CD4-positive, alpha-beta T cell treated with Interferon gamma for 1 hour (primary cell): ENCODE results near the gene ACVR2B.
"Not testable (repeated sequence)": the region's sequence is repeated elsewhere in the genome, so short reads cannot be mapped to it uniquely, and the experiment has no call there.

Experiments used
- DNase-seq: peaks from one replicate; pipeline ENCODE4 v3.0.0-alpha.2; 2020

The ACVR2B gene

DNA sequence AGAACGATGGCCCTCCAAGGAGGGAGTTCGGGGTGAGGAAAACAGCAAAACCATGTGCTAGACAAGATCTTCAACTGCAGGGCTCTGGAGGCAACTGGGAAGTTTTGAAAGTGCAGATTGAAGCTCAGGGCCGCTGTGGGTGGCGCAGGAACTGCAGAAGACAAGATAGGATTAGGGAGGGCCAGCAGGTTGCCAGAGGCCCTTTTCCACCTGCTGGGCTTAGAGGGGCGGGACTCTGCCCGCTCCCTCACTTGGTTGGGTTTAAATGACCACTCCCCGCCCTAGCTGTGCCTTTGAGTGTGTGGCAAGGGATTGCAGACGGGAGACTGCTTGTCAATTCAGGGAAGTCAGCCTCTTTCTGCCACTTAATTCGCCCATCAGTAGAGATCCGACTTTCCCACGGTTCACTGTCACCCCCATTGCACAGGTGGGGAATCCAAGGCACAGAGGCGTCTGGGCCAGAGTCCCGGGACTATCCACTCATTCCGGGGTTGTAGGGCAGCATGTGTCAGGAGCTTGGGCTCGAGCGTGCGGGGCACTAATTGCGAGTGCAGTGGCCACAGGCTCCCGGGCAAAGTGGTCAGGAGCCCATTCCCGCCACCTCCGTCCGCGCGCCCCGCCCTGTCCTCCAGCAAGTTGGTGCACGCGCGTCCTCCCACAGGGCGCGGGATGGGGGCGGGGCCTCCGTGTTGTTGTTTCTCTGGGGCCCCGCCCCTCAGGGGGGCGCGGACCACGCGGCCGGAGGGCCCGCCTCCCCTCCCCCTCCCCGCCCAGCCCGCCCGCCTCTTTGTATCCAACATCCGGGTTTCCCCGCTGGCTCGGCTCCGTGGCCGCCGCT is at the start of gene ACVR2B:
ACVR2B (plus strand) TSS at position 816 of the 838 bp plus-strand sequence. CDS start 433 bp downstream, outside the sequence.
- peak; percentile 70 for DNase-seq

DNA sequence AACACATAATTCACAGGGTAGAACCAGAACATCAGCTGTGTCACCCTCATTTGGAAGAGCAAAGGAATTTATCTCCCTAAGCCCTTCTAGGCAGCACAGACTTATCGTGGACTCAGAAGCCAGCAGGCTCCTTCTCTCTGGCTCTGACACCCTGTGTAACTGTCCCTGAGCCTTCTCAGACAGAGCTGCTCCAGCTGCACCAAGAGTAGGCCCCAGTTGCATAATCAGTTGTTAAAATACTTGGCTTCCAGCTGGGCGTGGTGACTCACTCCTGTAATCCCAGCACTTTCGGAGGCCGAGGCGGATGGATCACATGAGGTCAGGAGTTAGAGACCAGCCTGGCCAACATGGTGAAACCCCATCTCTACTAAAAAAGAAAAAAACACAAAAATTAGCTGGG is 49.4 kb upstream of the ACVR2B start:
- no peak for DNase-seq

DNA sequence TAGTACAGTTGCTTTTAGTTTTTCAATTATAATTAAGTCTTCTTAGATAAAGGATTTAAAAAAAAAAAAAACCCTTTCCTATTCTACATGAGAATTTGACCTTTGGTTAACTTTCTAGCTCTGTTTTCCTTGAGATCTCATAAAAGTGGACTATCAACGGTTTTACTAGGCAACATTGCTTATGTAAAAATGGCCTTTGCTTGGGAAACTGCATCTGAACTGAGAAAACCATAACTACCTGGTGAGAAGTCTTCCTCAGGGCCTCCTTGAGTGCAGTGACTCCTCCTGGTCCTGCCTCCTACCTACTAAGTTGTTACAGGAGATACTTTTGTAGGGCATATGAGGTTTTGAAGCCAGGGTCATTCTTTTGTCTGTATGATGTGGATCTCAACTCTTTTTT is 42.1 kb upstream of the ACVR2B start:
- no peak for DNase-seq

DNA sequence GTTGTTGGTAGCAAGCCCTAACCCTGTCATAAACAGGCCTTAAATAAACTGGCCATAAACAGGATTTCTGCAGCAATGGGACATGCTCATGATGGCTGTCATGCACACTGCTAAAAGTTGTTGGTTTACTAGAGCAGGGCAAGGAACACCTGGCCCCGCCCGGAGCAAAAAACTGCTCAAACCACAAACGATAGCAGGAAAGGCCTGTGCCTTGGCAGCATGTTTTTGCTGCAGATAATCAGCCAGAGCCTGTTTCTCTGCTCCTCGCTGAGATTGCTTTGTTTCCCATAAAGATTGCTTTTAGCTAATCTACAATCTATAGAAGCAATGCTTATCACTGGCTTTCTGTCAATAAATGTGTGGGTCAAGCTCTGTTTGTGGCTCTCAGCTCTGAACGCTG is 32.9 kb upstream of the ACVR2B start:
- DNase-seq = not testable (repeated sequence)

DNA sequence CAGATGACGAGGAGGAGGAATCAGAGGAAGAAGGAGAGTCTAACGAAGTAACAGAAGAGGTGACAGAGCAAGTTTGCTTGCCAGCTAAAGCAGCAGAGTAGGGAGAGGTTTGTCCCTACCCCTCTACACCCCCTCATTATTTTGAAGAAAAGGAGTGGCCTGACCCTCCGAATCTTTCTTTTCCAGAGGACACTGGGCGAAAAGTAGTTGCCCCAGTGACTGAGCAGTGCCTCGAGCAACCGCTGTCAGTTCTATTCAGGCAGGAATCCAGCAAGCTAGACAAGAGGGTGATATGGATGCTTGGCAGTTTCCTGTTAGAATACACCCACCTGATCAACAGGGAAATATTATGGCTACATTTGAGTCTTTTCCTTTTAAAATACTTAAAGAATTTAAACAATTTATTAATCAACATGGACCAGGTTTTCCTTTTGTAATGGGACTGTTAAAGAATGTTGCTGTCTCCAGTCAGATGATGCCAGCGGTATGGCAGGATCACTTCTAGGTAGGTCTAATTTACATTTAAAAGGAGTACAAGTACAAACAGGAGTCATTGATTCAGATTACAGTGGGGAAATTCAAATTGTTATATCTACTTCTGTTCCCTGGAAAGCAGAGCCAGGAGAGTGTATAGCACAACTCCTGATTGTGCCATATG is 31.9 kb upstream of the ACVR2B start:
- DNase-seq = no peak

DNA sequence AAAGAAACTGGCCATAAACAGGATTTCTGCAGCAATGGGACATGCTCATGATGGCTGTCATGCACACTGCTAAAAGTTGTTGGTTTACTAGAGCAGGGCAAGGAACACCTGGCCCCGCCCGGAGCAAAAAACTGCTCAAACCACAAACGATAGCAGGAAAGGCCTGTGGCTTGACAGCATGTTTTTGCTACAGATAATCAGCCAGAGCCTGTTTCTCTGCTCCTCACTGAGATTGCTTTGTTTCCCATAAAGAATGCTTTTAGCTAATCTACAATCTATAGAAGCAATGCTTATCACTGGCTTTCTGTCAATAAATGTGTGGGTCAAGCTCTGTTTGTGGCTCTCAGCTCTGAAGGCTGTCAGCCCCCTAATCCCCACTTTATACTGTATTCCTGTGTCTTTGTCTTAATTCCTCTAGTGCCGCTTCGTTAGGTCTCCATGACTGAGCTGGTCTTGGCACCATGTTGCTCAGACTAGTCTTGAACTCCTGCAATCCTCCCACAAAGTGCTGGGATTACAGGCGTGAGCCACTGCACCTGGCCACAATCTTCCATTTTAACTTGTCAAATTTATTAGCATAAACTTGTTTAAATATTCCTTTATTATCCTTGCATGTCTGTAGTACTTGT is 26.8 kb upstream of the ACVR2B start:
- not testable (repeated sequence) for DNase-seq

DNA sequence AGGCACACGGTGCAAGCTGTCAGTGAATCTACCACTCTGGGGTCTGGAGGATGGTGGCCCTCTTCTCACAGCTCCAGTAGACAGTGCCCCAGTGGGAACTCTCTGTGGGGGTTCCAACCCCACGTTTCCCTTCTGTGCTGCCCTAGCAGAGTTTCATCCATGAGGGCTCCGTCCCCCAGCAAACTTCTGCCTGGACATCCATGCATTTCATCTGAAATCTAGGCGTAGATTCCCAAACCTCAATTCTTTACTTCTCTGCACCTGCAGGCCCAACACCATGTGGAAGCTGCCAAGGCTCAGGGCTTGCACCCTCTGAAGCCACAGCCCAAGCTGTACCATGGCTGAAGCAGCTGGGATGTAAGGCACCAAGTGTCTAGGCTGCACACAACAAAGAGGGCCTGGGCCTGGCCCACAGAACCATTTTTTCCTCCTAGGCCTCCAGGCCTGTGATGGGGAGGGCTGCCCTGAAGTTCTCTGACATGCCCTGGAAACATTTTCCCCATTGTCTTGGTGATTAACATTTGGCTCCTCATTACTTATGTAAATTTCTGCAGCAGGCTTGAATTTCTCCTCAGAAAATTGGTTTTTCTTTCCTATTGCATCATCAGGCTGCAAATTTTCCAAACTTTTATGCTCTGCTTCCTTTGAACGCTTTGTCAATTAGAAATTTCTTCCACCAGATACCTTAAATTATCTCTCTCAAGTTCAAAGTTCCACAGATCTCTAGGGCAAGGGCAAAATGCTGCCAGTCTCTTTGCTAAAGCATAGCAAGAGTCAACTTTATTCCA is 20.6 kb upstream of the ACVR2B start:
- DNase-seq = not testable (repeated sequence)

DNA sequence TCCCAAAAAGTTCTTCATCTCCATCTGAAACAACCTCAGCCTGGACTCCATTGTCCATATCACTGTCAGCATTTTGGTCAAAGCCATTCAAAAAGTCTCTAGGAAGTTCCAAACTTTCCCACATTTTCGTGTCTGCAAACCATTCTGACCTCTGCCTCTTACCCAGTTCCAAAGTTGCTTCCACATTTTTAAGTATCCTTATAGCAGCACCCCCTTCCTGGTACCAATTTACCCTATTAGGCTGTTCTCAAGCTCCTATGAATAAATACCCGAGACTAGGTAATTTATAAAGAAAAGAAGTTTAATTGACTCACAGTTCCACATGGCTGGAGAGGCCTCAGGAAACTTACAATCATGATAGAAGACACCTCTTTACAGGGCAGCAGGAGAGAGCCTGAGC is 20.0 kb upstream of the ACVR2B start:
- DNase-seq = not testable (repeated sequence)

DNA sequence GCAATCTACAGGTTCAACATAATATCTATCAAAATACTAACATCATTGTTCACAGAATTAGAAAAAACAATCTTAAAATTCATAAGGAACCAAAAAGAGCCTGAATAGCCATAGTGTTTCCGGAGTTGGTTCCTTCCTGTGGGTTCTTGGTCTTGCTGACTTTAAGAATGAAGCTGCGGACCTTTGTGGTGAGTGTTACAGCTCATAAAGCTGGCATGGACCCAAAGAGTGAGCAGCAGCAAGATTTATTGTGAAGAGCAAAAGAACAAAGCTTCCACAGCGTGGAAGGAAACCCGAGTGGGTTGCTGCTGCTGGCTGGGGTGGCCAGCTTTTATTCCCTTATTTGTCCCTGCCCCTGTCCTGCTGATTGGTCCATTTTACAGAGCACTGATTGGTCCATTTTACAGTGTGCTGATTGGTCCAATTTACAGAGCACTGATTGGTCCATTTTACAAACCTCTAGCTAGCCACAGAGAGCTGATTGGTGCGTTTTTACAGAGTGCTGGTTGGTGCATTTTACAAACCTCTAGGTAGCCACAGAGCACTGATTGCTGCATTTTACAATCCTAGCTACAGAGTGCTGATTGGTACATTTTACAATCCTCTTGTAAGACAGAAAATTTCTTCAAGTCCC is 15.1 kb upstream of the ACVR2B start:
- DNase-seq = not testable (repeated sequence)

DNA sequence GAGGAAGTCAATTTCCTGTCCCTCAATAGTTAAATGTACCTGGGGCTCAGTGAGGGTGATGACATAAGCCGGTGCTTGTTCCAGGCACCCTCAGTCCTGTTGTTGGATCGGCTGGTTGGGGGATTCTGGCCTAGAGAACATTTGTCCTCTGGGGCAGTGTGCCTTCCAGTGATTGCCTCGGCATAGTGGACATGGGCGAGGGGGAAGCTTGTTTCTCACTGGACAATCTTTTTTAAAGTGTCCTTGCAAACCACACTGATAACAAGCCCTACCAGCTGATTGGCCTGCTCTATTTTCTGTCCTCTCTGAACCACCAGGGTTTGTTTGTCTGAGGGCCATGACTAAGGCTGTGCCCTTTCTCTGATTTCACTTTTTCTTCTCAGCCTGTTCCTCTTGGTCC is 10.5 kb upstream of the ACVR2B start:
- not testable (repeated sequence) for DNase-seq

DNA sequence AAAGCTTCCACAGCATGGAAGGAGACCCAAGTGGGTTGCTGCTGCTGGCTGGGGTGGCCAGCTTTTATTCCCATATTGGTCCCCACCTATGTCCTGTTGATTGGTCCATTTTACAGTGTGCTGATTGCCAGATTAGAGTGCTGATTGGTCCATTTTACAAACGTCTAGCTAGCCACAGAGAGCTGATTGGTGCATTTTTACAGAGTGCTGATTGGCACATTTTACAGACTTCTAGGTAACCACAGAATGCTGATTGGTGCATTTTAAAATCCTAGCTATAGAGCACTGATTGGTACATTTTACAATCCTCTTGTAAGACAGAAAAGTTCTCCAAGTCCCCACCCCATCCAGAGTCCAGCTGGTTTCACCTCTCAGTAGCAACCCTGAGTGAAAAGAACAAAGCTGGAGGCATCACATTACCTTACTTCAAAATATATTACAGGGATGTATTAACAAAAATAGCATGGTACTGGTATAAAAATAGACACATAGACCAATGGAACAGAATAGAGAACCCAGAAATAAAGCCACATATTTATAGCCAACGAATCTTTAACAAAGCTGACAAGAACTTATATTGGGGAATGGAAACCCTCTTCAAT is 7.5 kb upstream of the ACVR2B start:
- no peak for DNase-seq

DNA sequence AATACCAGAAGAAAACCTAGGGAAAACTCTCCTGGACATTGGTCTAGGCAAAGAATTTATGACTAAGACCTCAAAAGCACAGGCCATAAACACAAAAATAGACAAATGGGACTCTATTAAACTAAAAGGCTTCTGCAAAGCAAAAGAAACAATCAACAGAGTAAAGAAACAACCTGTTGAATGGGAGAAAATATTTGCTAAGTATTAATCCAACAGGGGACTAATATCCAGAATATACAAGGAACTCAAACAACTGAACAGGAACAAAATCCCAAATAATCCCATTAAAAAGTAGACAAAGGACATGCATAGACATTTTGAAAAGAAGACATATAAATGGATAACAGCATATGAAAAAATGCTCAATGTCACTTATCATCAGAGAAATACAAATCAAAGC is 6.9 kb upstream of the ACVR2B start:
- no peak for DNase-seq

DNA sequence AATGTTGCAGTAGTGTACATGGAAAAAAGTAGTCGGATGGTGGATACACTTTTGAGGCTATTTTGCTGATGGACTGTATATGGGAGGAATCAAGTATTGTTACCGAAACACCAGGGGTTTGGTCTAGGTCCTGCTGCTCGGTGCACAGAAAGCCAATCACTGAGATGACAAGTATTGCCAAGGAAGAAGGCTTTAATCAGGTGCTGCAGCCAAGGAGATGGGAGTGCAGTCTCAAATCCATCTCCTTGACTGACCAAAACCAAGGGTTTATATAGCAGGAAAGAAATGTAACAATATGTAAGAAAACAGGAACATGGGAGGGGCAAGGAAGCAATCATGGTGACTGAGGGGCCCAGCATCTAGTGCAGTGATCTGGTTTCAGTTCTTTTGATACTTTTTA is 2.8 kb upstream of the ACVR2B start:
- DNase-seq = no peak

DNA sequence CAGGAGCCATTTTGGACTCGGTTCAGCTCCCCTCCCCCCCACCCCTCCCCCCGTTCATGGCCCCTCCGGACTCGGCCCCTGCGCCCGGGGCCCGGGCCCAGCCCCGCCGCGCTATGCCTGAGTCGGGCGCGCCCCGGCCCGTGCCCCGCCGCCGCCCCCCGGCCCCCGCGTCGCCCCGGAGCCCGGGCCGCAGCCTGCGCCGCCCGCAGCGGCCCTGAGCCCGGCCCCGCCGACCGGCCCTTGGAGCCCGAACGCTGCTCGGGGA is 155 bp downstream of the ACVR2B start:
- no peak for DNase-seq

DNA sequence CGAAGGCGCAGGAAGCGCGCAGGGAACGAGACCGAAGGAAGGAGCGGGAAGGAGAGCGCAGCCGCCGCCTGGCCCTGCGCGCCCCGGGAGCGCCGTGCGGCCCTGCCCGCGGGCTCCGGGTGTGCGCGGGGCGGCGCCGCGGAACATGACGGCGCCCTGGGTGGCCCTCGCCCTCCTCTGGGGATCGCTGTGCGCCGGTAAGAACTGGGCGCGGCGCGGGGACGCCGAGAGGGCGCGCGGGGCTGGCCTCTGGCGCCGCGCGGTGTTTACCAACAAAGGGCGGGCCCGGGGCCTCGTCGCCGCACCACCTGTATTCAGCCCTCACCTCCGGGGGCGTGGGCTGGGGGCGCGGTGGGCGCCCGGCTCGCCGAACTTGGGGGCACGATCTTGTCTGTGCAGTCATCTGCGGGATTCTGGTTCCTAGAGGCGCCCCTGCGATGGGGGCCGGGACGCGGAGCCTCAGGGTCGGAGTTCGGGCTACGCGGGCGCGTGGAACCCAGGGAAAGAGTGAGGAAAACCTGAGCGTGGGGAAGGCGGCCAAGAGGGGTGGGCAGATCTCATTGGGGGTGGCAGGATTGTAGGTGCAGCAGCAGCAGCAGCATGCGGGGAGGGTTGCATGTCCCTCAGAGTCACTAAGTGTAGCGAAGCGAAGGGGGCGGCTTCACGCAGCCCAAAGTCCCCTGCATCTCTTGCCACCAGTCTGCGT is 641 bp downstream of the ACVR2B start:
- no peak for DNase-seq

DNA sequence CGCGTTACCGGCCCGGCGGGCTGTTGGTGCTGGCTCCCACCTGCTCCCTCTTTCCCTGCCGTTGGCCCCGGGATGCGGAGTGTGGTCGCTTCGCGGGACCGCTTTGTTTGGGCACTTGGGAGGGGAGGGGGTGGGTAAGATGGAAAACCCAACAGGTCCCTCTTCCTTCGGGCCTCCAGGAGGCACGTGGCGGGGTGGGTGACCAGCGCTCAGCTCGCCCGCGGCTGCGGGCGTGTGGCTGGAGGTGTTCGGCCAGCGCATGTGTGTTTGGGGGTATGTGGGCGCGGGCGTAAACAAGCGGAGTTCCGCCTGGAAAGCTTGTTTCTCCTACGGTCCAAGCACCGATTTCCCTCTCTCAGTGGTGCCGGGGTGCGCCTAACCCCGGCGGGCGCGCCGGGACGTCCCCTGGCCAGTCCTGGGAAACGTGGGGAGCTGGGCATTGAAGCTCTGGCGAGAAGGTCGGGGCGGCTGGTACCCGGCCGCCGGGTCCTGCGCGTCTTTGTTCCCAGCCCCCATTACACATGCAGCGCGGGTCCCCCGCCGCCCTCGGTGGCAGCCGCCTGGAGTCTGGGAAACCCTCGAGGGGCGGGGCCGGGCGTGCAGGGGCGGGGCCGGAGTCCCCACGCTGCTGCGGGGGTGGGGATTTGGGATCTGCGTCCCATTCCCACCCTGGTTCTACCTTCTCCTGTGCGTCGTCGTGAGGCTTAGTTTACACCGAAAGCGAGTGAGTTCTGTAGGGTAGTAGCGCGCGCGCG is 1.4 kb downstream of the ACVR2B start:
- DNase-seq = no peak

DNA sequence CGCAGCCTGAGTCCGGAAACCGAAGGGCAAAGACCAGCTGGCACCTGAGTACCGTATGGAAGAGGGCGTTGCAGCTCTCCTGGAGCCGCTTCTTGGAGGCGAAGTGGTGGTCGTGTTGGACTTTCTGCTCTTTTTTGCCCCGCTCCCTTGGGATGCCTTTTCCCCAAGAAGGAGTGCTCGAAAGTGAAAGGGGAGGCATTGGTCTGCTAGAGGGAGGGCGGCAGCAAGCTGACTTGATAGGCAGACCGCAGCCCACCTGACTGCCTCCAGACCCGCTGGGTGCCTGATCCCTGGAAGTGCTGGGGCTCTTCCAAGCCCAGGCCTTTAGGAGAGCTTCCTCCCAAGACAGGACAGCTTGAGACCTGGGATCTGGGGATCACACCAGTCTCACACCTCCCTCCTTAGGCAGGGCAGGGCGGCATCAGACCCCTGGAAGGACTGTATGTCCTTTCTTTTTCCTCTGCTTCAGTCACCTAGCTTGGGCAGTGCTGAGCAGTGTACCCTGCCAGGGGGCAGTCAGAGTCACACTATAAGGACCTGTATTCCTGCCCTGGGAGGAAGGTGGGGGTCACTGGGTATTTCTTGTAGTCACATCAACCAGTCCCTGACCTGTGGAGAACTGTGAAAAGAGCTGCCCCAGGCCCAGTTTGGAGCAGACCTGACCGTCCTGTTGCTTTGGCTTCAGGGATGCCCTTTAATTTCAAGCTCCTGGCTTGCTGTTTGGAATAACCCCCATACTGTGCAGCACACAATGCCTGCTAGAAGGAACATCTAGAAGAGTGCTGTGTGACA is 2.1 kb downstream of the ACVR2B start:
- no peak for DNase-seq

DNA sequence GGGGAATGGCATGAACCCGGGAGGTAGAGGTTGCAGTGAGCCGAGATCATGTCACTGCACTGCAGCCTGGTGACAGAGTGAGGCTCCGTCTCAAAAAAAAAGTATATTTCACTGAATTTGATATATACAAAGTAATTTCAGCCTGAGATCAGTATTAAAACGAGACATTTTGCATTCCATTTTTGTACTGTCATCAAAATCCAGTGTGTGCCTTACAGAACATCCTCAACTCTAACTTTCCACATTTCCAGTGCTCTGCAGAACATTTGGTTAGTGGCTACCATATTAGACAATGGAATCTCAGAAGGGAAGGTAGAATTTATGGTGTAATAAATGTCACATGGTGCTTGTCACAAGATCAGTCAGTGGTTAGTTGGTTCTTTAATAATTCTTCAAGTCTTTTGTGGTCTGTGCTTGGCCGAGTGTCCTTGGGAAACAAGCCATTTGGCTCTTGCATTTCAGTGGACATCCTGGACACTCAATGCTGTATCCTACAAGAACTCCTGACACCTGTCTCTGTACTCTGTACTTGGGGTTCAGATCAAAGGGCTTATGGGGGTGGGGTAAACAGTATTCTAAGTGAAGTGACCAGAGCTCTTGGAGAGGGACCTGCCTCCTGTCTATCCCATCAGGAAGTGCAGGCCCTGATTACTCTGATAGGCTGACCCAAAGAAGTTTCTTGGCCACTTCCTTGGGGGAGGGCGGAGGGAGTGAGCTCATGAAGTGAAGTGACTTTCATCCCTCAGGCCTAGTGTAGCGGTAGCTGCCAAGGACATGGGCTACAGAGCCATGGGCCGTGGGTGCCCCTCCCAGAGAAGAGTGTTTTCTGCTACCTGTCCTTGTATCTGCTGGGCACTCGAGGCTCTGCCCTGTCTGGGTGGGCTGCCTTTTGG is 3.7 kb downstream of the ACVR2B start:
- DNase-seq = no peak
